Transverse colon (tissue), 4 donors: Measurements from ENCODE around the gene TXNDC16.

Source experiments
- EP300 ChIP-seq: sonication (generic); formaldehyde crosslinking; IDR thresholded peaks from one replicate; pipeline ENCODE4 v1.6.1; 2017; ENCODE audit warnings: antibody characterized with exemption, low read depth
- POLR2A ChIP-seq: fragments of 450-650 bp; IDR thresholded peaks from one replicate; pipeline ENCODE4 v1.6.1; 2016; ENCODE audit warnings: antibody characterized with exemption, mild to moderate bottlenecking, moderate library complexity
- POLR2AphosphoS5 ChIP-seq, 3 donors: sonication (generic); formaldehyde crosslinking; IDR thresholded peaks; one replicate each; pipeline ENCODE4 v1.6.1; 2016; ENCODE audit warnings: antibody characterized with exemption in 3 of 3
- TF ChIP-seq, protein P1 (sequence below), 5 experiments: fragments of 200-600 bp in 3 of 5; fragments of 450-650 bp in 2 of 5; sonication (generic) in 3 of 5; IDR thresholded peaks; 1 replicate in 2 of 5; 2 replicates in 3 of 5; pipeline ENCODE4 v1.5.1; 2016 to 2017; ENCODE audit warnings: antibody characterized with exemption in 5 of 5, inconsistent platforms in 3 of 5, mild to moderate bottlenecking in 2 of 5, moderate library complexity in 1 of 5

- TF ChIP-seq, protein P1, sequence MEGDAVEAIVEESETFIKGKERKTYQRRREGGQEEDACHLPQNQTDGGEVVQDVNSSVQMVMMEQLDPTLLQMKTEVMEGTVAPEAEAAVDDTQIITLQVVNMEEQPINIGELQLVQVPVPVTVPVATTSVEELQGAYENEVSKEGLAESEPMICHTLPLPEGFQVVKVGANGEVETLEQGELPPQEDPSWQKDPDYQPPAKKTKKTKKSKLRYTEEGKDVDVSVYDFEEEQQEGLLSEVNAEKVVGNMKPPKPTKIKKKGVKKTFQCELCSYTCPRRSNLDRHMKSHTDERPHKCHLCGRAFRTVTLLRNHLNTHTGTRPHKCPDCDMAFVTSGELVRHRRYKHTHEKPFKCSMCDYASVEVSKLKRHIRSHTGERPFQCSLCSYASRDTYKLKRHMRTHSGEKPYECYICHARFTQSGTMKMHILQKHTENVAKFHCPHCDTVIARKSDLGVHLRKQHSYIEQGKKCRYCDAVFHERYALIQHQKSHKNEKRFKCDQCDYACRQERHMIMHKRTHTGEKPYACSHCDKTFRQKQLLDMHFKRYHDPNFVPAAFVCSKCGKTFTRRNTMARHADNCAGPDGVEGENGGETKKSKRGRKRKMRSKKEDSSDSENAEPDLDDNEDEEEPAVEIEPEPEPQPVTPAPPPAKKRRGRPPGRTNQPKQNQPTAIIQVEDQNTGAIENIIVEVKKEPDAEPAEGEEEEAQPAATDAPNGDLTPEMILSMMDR (IDR thresholded peaks at IDR 0.05), result no peak
- TF ChIP-seq EP300 (no peak), POLR2A (no peak), POLR2AphosphoS5 (IDR thresholded peaks at IDR 0.05) (no peak)
Measured at GRCh38 chr14:52481864-52482263, 70.4 kb downstream of the TXNDC16 start.
